OCI-LY7 (cell line): ENCODE measurements around the gene SHH. TPM values are rescaled to one million over a fixed set of nuclear protein-coding genes. Genes with fewer than 3 reads are reported as not detected.

ENCODE experiments used
- BruUV-seq: library from RNA; stranded (reverse); fragments of 400-500 nt; replicated peaks from 2 replicates; lab custom pipeline; 2021; lab: Mats Ljungman, UMichigan
- CTCF ChIA-PET: fragments of 300-600 bp; sonication (Branson Sonifier 250); formaldehyde crosslinking; loops from one replicate; lab custom pipeline; 2022; ENCODE audit warnings: antibody characterized with exemption; ENCODE audit not compliant: unreplicated experiment; lab: Charles Lee
- POLR2A ChIA-PET: fragments of 300-600 bp; sonication (Branson Sonifier 250); formaldehyde crosslinking; loops from one replicate; lab custom pipeline; 2022; ENCODE audit warnings: antibody characterized with exemption; lab: Charles Lee
- DNase-seq: peaks from one replicate; pipeline ENCODE4 v3.0.0-alpha.2; 2015; ENCODE audit warnings: low spot score
- H2AFZ ChIP-seq: fragments of 200-600 bp; sonication (generic), shearing (Covaris generic); 2 replicates; pipeline ENCODE4 v1.6.1; 2014; ENCODE audit warnings: mild to moderate bottlenecking, antibody characterized with exemption, low read length, moderate library complexity
- H3K27ac ChIP-seq: fragments of 200-600 bp; sonication (generic); 2 replicates; pipeline ENCODE4 v1.5.1; 2014; ENCODE audit warnings: mixed run types, low read depth, mild to moderate bottlenecking, moderate library complexity, low read length, inconsistent platforms; ENCODE audit not compliant: poor library complexity, severe bottlenecking
- H3K36me3 ChIP-seq: fragments of 200-600 bp; sonication (generic); 2 replicates; pipeline ENCODE4 v1.6.1; 2014; ENCODE audit warnings: mild to moderate bottlenecking, antibody characterized with exemption, low read length, moderate library complexity, mixed read lengths; ENCODE audit not compliant: insufficient read depth
- H3K4me1 ChIP-seq: fragments of 200-600 bp; sonication (generic); 2 replicates; pipeline ENCODE4 v1.5.1; 2014; ENCODE audit warnings: mild to moderate bottlenecking, low read length; ENCODE audit not compliant: insufficient read depth, poor library complexity, severe bottlenecking
- H3K4me2 ChIP-seq: fragments of 200-600 bp; sonication (generic); 2 replicates; pipeline ENCODE4 v1.6.1; 2014; ENCODE audit warnings: mild to moderate bottlenecking, low read length
- H3K4me3 ChIP-seq: fragments of 200-600 bp; sonication (generic); 2 replicates; pipeline ENCODE4 v1.5.1; 2014; ENCODE audit warnings: mild to moderate bottlenecking, low read depth, low read length; ENCODE audit not compliant: poor library complexity, severe bottlenecking
- H3K79me2 ChIP-seq: fragments of 200-600 bp; sonication (generic); 2 replicates; pipeline ENCODE4 v1.6.1; 2016; ENCODE audit warnings: low read depth, mild to moderate bottlenecking, low read length, moderate library complexity, mixed read lengths; ENCODE audit not compliant: insufficient read depth
- H3K9me2 ChIP-seq: fragments of 200-600 bp; sonication (generic); 2 replicates; pipeline ENCODE4 v1.6.1; 2016; ENCODE audit warnings: mild to moderate bottlenecking, low read length, mixed read lengths; ENCODE audit not compliant: insufficient read depth
- H3K9me3 ChIP-seq: fragments of 200-600 bp; sonication (generic); 2 replicates; pipeline ENCODE4 v1.6.1; 2014; ENCODE audit warnings: mild to moderate bottlenecking, mixed run types, low read length, mixed read lengths
- H4K20me1 ChIP-seq: fragments of 200-600 bp; sonication (generic); 2 replicates; pipeline ENCODE4 v1.6.1; 2014; ENCODE audit warnings: mild to moderate bottlenecking, antibody characterized with exemption, low read length, moderate library complexity, mixed read lengths; ENCODE audit not compliant: insufficient read depth
- EZH2phosphoT487 ChIP-seq: fragments of 200-600 bp; sonication (generic); IDR thresholded peaks from 2 replicates; pipeline ENCODE4 v1.6.1; 2018; ENCODE audit warnings: low read depth, borderline replicate concordance, mild to moderate bottlenecking, mixed run types, antibody characterized with exemption, low read length, moderate library complexity, mixed read lengths
- intact Hi-C: fragments of 100-400 bp; cut with micrococcal nuclease; formaldehyde crosslinking; loops from one replicate; pipeline ENCODE4 v1.10.0; 2022; ENCODE audit not compliant: unreplicated experiment
- total RNA-seq, 2 experiments: library from RNA; depleted of rRNA in 1 of 2; stranded (reverse); fragments of >200 nt in 1 of 2; shearing (Covaris generic) in 1 of 2; gene quantifications; 2 replicates each; pipeline ENCODE4 v1.2.3, GENCODE V29; 2014 to 2022
- TF ChIP-seq, protein P1 (sequence below): fragments of 200-600 bp; sonication (generic); conservative IDR thresholded peaks from 2 replicates; pipeline ENCODE4 v1.5.1; 2014; ENCODE audit warnings: mild to moderate bottlenecking, antibody characterized with exemption, low read length, moderate library complexity, mixed read lengths

Gene SHH
- total RNA-seq, 2 experiments from 2014 or later = not detected

DNA sequence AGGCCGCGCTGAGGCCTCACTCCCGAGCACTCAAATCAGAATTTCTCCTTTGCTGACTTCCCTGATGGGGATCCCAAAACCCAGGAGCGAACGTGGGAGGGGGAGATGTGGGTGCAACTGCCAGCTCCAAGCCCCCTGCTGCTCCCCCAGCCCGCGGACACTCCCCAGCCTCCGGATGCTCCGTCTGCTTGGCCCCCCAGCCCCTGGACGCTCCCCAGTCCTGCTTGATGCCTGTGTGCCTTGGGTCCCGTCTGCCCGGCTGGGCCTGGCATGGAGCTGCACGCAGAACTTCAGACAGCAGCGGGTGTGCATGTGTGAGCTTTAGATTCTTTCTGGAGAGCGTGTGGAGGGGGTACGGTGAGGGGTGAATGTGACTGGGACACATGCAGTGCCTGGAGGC, 4.7 kb upstream of the SHH start:
- ChIA-PET POLR2A (interaction anchor here (0.6 kb wide), 1 partner anchor 1223 kb away, joined by 3 read pairs; no protein-coding TSS in a partner anchor), CTCF (no interaction called here)
- H3K4me2 ChIP-seq = no peak overlapping the region
- TF ChIP-seq, protein P1, sequence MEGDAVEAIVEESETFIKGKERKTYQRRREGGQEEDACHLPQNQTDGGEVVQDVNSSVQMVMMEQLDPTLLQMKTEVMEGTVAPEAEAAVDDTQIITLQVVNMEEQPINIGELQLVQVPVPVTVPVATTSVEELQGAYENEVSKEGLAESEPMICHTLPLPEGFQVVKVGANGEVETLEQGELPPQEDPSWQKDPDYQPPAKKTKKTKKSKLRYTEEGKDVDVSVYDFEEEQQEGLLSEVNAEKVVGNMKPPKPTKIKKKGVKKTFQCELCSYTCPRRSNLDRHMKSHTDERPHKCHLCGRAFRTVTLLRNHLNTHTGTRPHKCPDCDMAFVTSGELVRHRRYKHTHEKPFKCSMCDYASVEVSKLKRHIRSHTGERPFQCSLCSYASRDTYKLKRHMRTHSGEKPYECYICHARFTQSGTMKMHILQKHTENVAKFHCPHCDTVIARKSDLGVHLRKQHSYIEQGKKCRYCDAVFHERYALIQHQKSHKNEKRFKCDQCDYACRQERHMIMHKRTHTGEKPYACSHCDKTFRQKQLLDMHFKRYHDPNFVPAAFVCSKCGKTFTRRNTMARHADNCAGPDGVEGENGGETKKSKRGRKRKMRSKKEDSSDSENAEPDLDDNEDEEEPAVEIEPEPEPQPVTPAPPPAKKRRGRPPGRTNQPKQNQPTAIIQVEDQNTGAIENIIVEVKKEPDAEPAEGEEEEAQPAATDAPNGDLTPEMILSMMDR = no peak
- TF ChIP-seq EZH2phosphoT487 = no peak
- H3K4me1 ChIP-seq = no peaks in the 10 kb centered on the region
- no peak for DNase-seq
- no TSS peak for BruUV-seq
- intact Hi-C loops = no loop called here
- no peaks in the 10 kb centered on the region for H3K9me3 ChIP-seq
- H2AFZ ChIP-seq = no peak overlapping the region
- no peak overlapping the region for H3K4me3 ChIP-seq
- H3K9me2 ChIP-seq = no peaks in the 10 kb centered on the region
- H4K20me1 ChIP-seq = no peaks in the 10 kb centered on the region
- no peaks in the 10 kb centered on the region for H3K36me3 ChIP-seq
- no peak overlapping the region for H3K27ac ChIP-seq
- no peaks in the 10 kb centered on the region for H3K79me2 ChIP-seq

DNA sequence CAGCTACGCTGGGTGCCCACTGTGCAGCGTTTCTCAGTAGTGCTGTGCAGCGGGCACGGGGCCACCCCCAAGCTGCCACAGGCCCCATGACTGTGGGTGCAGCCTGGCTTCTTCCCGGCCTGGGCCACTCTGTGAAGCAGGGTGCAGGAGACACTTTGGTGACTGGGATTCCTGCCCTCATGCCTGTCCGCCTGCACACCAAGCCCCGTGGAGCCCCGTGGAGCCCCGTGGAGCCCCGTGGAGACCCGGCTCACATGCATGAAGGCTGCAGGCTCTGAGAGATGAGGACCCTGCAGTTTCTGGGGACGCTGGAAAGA, 3.9 kb upstream of the SHH start:
- no TSS peak for BruUV-seq
- intact Hi-C loops = no loop called here
- CTCF ChIA-PET = no interaction called here

More for the DNA sequence above, 3.9 kb upstream of the SHH start:
- no peak overlapping the region for H3K4me2 ChIP-seq
- H3K4me3 ChIP-seq = no peak overlapping the region
- TF ChIP-seq EZH2phosphoT487 = no peak
- TF ChIP-seq, protein P1 = no peak
- H3K79me2 ChIP-seq = no peaks in the 10 kb centered on the region
- POLR2A ChIA-PET = no interaction called here
- H3K27ac ChIP-seq = no peak overlapping the region
- no peaks in the 10 kb centered on the region for H3K9me3 ChIP-seq
- no peaks in the 10 kb centered on the region for H3K36me3 ChIP-seq
- no peak overlapping the region for H2AFZ ChIP-seq
- no peak for DNase-seq
- H3K4me1 ChIP-seq = no peaks in the 10 kb centered on the region
- no peaks in the 10 kb centered on the region for H3K9me2 ChIP-seq
- no peaks in the 10 kb centered on the region for H4K20me1 ChIP-seq
